Astrocyte (in vitro differentiated cells and primary cell): ENCODE results near the gene NDUFAF8.

ENCODE experiments used
- EZH2 ChIP-seq: IDR thresholded peaks from 2 replicates; pipeline ENCODE4 v1.6.1; 2012; ENCODE audit warnings: mild to moderate bottlenecking, low read length, inconsistent platforms; ENCODE audit not compliant: insufficient read depth
- TF ChIP-seq, protein P1 (sequence below): IDR thresholded peaks from 2 replicates; pipeline ENCODE4 v1.5.1; 2011; ENCODE audit warnings: low read depth, mild to moderate bottlenecking, inconsistent platforms, low read length, moderate library complexity; ENCODE audit not compliant: insufficient read depth

DNA sequence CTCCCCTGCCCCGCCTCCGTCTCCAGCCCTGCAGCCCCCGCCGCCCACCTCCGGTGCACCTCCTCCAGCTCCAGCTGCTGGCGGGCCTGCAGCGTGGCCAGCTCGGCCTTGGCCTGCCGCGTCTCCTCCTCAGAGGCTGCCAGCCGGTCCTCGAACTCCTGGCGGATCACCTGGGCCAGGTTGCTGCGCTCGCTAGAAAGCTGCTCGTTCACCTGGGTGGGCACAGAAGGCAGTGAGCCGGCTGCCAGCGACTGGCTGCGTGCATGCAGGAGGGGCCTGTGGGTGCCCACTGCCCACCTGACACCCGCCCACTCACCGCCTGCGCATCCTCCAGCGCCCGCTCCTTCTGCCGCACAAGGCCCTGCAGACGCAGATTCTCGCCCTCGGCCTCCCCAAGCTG is 48.5 kb upstream of the NDUFAF8 start:
- TF ChIP-seq, protein P1, sequence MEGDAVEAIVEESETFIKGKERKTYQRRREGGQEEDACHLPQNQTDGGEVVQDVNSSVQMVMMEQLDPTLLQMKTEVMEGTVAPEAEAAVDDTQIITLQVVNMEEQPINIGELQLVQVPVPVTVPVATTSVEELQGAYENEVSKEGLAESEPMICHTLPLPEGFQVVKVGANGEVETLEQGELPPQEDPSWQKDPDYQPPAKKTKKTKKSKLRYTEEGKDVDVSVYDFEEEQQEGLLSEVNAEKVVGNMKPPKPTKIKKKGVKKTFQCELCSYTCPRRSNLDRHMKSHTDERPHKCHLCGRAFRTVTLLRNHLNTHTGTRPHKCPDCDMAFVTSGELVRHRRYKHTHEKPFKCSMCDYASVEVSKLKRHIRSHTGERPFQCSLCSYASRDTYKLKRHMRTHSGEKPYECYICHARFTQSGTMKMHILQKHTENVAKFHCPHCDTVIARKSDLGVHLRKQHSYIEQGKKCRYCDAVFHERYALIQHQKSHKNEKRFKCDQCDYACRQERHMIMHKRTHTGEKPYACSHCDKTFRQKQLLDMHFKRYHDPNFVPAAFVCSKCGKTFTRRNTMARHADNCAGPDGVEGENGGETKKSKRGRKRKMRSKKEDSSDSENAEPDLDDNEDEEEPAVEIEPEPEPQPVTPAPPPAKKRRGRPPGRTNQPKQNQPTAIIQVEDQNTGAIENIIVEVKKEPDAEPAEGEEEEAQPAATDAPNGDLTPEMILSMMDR: no peak
- TF ChIP-seq EZH2: no peak
